HepG2 (cell line): ENCODE data around the gene PARP14. TPM values are rescaled to one million over a fixed set of nuclear protein-coding genes. Genes with fewer than 3 reads are reported as not detected.

Experiments
- ATAC-seq: fragments of 200-7000 bp; cut with Tn5 transposase; 3 replicates; pipeline ENCODE4 v1.9.1; 2020; ENCODE audit warnings: mild to moderate bottlenecking, moderate library complexity
- BruUV-seq: library from RNA; stranded (reverse); fragments of 400-500 nt; replicated peaks from 2 replicates; lab custom pipeline; 2021; lab: Mats Ljungman, UMichigan
- CTCF ChIA-PET: fragments of 300-600 bp; formaldehyde crosslinking; extraction: SDS; loops from one replicate; lab custom pipeline; 2021; ENCODE audit warnings: low total read pairs, inconsistent platforms, low intra/inter-chr PET ratio; lab: Yijun Ruan, JAX
- POLR2A ChIA-PET: fragments of 350-600 bp; sonication (Branson Sonifier 250); formaldehyde crosslinking; loops from one replicate; lab custom pipeline; 2020; ENCODE audit warnings: antibody characterized with exemption, inconsistent platforms; lab: Yijun Ruan, JAX
- DNase-seq: peaks from one replicate; pipeline ENCODE4 v3.0.0-alpha.2; 2015; ENCODE audit warnings: low spot score
- FAIRE-seq: peaks from 3 replicates; lab custom pipeline; 2011; peaks lifted over from hg19 to GRCh38; lab: Jason Lieb, UNC
- H2AFZ ChIP-seq: one replicate; pipeline ENCODE4 v1.6.1; 2011; ENCODE audit warnings: low read length, inconsistent platforms
- H3K27ac ChIP-seq: fragments of 300-600 bp; 3 replicates; pipeline ENCODE4 v1.8.0; 2011; ENCODE audit warnings: mixed run types, mild to moderate bottlenecking, mixed read lengths, low read length, inconsistent platforms; ENCODE audit not compliant: insufficient read depth; ENCODE audit errors: extremely low read length
- H3K27me3 ChIP-seq, 2 experiments: fragments of 200-600 bp in 1 of 2; 2 replicates in 1 of 2; 3 replicates in 1 of 2; pipeline versions ENCODE4 v1.6.0 to v1.8.0; 2011; ENCODE audit warnings: low read length in 2 of 2, mild to moderate bottlenecking in 2 of 2, moderate library complexity in 2 of 2, inconsistent platforms in 1 of 2; ENCODE audit not compliant: insufficient read depth in 2 of 2, control insufficient read depth in 1 of 2
- H3K36me3 ChIP-seq, 2 experiments: fragments of 200-600 bp in 1 of 2; replicated peaks in 1 of 2; 2 replicates in 1 of 2; 3 replicates in 1 of 2; pipeline versions ENCODE4 v1.5.1 to v1.8.0; 2011; ENCODE audit warnings: low read length in 2 of 2, inconsistent platforms in 1 of 2; ENCODE audit not compliant: insufficient read depth in 2 of 2, control insufficient read depth in 1 of 2
- H3K4me1 ChIP-seq: 2 replicates; pipeline ENCODE4 v1.5.1; 2012; ENCODE audit warnings: low read length, inconsistent platforms; ENCODE audit not compliant: insufficient read depth
- H3K4me2 ChIP-seq: 2 replicates; pipeline ENCODE4 v1.6.0; 2011; ENCODE audit warnings: low read depth, low read length, inconsistent platforms
- H3K4me3 ChIP-seq, 3 experiments: fragments of 200-600 bp in 1 of 3; sonication (generic), shearing (Covaris generic) in 1 of 3; replicated peaks in 1 of 3; 2 replicates each; pipeline ENCODE4 v1.5.1; 2011 to 2016; ENCODE audit warnings: low read length in 3 of 3, inconsistent platforms in 2 of 3, low read depth in 2 of 3, mild to moderate bottlenecking in 2 of 3, control low read depth in 1 of 3, mixed read lengths in 1 of 3; ENCODE audit not compliant: insufficient read depth in 1 of 3
- H3K79me2 ChIP-seq: one replicate; pipeline ENCODE4 v1.6.1; 2011; ENCODE audit warnings: low read length, inconsistent platforms; ENCODE audit not compliant: insufficient read depth
- H3K9ac ChIP-seq: 2 replicates; pipeline ENCODE4 v1.6.0; 2011; ENCODE audit warnings: mild to moderate bottlenecking, low read depth, low read length, inconsistent platforms; ENCODE audit not compliant: insufficient read depth
- H3K9me3 ChIP-seq: 2 replicates; pipeline ENCODE4 v1.5.1; 2012; ENCODE audit warnings: mild to moderate bottlenecking, low read length
- H4K20me1 ChIP-seq: 2 replicates; pipeline ENCODE4 v1.6.0; 2011; ENCODE audit warnings: inconsistent platforms, mild to moderate bottlenecking, low read length, moderate library complexity; ENCODE audit not compliant: insufficient read depth
- AKAP8 ChIP-seq: sonication (generic); formaldehyde crosslinking; IDR thresholded peaks from 2 replicates; pipeline ENCODE4 v1.5.1; 2020; ENCODE audit warnings: mild to moderate bottlenecking, missing genetic modification reagents
- ARID5B ChIP-seq: IDR thresholded peaks from 2 replicates; pipeline ENCODE4 v1.4.0; 2020; ENCODE audit warnings: mild to moderate bottlenecking, missing genetic modification reagents
- GATA4 ChIP-seq: sonication (generic); IDR thresholded peaks from 2 replicates; pipeline ENCODE4 v1.6.1; 2016; ENCODE audit warnings: antibody characterized with exemption, low read depth, borderline replicate concordance
- GATAD2A ChIP-seq: IDR thresholded peaks from 2 replicates; pipeline ENCODE4 v1.6.1; 2016
- MXI1 ChIP-seq: IDR thresholded peaks from 3 replicates; pipeline ENCODE4 v1.6.1; 2012; ENCODE audit warnings: low read depth, low read length, inconsistent platforms, borderline replicate concordance
- PLSCR1 ChIP-seq: sonication (generic); formaldehyde crosslinking; IDR thresholded peaks from 2 replicates; pipeline ENCODE4 v1.5.0; 2020; ENCODE audit warnings: missing genetic modification reagents, mild to moderate bottlenecking, borderline replicate concordance
- SP5 ChIP-seq: IDR thresholded peaks from 2 replicates; pipeline ENCODE4 v1.6.1; 2016; ENCODE audit warnings: low read depth, borderline replicate concordance
- SRF ChIP-seq: IDR thresholded peaks from 2 replicates; pipeline ENCODE4 v1.6.1; 2011; ENCODE audit warnings: mild to moderate bottlenecking, low read depth, low read length, moderate library complexity
- ZBTB40 ChIP-seq, 2 experiments: fragments of 450-650 bp in 1 of 2; sonication (generic) in 1 of 2; formaldehyde crosslinking in 1 of 2; IDR thresholded peaks; 2 replicates each; pipeline versions ENCODE4 v1.6.1 to v1.8.0; 2016 to 2022; ENCODE audit warnings: antibody characterized with exemption in 1 of 2, mild to moderate bottlenecking in 1 of 2, missing genetic modification reagents in 1 of 2
- WGBS: methylation state at CpG from one replicate; pipeline ENCODE4 v1.1.6; 2017; ENCODE audit warnings: low lambda C conversion rate; 5-methylcytosine and 5-hydroxymethylcytosine counted together
- in situ Hi-C: cut with HindIII; loops from 2 replicates; pipeline ENCODE4 v1.10.0; 2017; ENCODE audit warnings: low pct_unique_long_range_greater_than_20kb; ENCODE audit not compliant: extremely low pct_ligation_motif_present
- intact Hi-C: fragments of 100-400 bp; cut with micrococcal nuclease; formaldehyde crosslinking; loops from one replicate; pipeline ENCODE4 v1.10.0; 2022; ENCODE audit not compliant: unreplicated experiment
- polyA plus RNA-seq, 8 experiments: library from polyadenylated mRNA; depleted of rRNA in 3 of 8; stranded (reverse) in 7 of 8; unstranded in 1 of 8; fragments of >200 nt; fragmentation: Illumina TruSeq in 4 of 8; extraction: Trizol in 4 of 8; gene quantifications; 2 replicates each; pipeline versions ENCODE4 v1.2.1 to v1.2.3, GENCODE V29; 2011 to 2016; ENCODE audit warnings: low read depth in 4 of 8, missing spikeins in 1 of 8, mixed read lengths in 1 of 8; ENCODE audit not compliant: insufficient read depth in 1 of 8
- total RNA-seq, 5 experiments: library from RNA; depleted of rRNA; stranded (reverse); fragments of >200 nt; fragmentation: Illumina TruSeq; extraction: Trizol; gene quantifications; 2 replicates each; pipeline ENCODE4 v1.2.3, GENCODE V29; 2016; ENCODE audit warnings: low read depth in 1 of 5

The PARP14 gene
- total and polyA plus RNA-seq, 2 of the 13 experiments (the other 11 are each of a cell fraction or from before 2014, with no cell fraction given): 9.0 to 19.1 TPM

- Histone ChIP-seq H3K4me3 (no peak overlapping the region), H3K27ac (no peak overlapping the region), H3K27me3 (no peaks in the 10 kb centered on the region), H3K4me1 (peaks cover 49% of the 10 kb centered on the region), H2AFZ (no peak overlapping the region), H3K36me3 (peaks cover 0 to 7% of the 10 kb centered on the region in 2 experiments; a peak in 2 of 5 replicates), H4K20me1 (no peaks in the 10 kb centered on the region), H3K79me2 (no peaks in the 10 kb centered on the region), H3K4me2 (no peak overlapping the region; the same call in 1 of the 2 replicates)
- ChIA-PET POLR2A (interaction anchor here (1.0 to 1.1 kb wide), 2 partner anchors 10 to 21 kb away, joined by 3 to 6 read pairs; partner anchors contain the start of gene PARP14), CTCF (no interaction called here)
- in situ Hi-C loops (loop anchor here (25.0 kb wide), 1 partner anchor 1128 kb away; the partner anchor contains the start of gene ARGFX), intact Hi-C loops (no loop called here)
- no TSS peak for BruUV-seq
- ATAC-seq (no peak), DNase-seq (no peak)
- no peak for TF ChIP-seq AKAP8 (CRISPR knock-in tag)
- TF ChIP-seq ZBTB40 (IDR thresholded peaks at IDR 0.05): no peak
- no peak for TF ChIP-seq ZBTB40 (CRISPR knock-in tag; IDR thresholded peaks at IDR 0.05)
- no peak for TF ChIP-seq SP5
- no peak for TF ChIP-seq GATA4
- no peak for TF ChIP-seq ARID5B
- no peak for TF ChIP-seq GATAD2A (CRISPR knock-in tag)
- no peak for TF ChIP-seq PLSCR1 (CRISPR knock-in tag)
- TF ChIP-seq MXI1: no peak
- no peak for TF ChIP-seq SRF
- TF ChIP-seq, all 625 proteins: peak for 0
- Histone ChIP-seq H3K9me3 (no peaks in the 10 kb centered on the region), H3K9ac (no peak overlapping the region)
- WGBS: 100% methylated on average over 1 of the region's 1 CpG
- no peak for FAIRE-seq
These were observed 9.5 kb downstream of the PARP14 start for GRCh38 chr3:122690096-122690495.
